RWPE1 (cell line): ENCODE results near the gene SMARCD3.

Source experiments
- CTCF ChIA-PET: fragments of 350-600 bp; sonication (Branson Sonifier 250); formaldehyde crosslinking; extraction: SDS; loops from one replicate; lab custom pipeline; 2021; lab: Yijun Ruan, JAX
- POLR2A ChIA-PET: fragments of 400-600 bp; formaldehyde crosslinking; extraction: SDS; loops from one replicate; lab custom pipeline; 2020; ENCODE audit warnings: antibody characterized with exemption; ENCODE audit not compliant: low non-redundant PET; lab: Yijun Ruan, JAX
- DNase-seq: peaks from one replicate; pipeline ENCODE4 v3.0.0; 2012; ENCODE audit warnings: low spot score
- H3K27ac ChIP-seq: fragments of 450-650 bp; 2 replicates; pipeline ENCODE4 v1.5.1; 2017
- TF ChIP-seq, protein P1 (sequence below): fragments of 450-650 bp; conservative IDR thresholded peaks from 2 replicates; pipeline ENCODE4 v1.5.1; 2017; ENCODE audit warnings: low read depth, mild to moderate bottlenecking

The SMARCD3 gene

GRCh38 chr7:151256410-151257045 lies 8.0 kb upstream of the SMARCD3 start:
- ChIA-PET POLR2A (no interaction called here), CTCF (interaction anchor here (0.6 to 1.7 kb wide), 2 partner anchors 12 to 285 kb away, joined by 4 to 5 read pairs; no protein-coding TSS in a partner anchor)
- no peak for DNase-seq
- no peak overlapping the region for H3K27ac ChIP-seq
- TF ChIP-seq, protein P1, sequence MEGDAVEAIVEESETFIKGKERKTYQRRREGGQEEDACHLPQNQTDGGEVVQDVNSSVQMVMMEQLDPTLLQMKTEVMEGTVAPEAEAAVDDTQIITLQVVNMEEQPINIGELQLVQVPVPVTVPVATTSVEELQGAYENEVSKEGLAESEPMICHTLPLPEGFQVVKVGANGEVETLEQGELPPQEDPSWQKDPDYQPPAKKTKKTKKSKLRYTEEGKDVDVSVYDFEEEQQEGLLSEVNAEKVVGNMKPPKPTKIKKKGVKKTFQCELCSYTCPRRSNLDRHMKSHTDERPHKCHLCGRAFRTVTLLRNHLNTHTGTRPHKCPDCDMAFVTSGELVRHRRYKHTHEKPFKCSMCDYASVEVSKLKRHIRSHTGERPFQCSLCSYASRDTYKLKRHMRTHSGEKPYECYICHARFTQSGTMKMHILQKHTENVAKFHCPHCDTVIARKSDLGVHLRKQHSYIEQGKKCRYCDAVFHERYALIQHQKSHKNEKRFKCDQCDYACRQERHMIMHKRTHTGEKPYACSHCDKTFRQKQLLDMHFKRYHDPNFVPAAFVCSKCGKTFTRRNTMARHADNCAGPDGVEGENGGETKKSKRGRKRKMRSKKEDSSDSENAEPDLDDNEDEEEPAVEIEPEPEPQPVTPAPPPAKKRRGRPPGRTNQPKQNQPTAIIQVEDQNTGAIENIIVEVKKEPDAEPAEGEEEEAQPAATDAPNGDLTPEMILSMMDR, result no peak

- ChIA-PET CTCF (interaction anchor here (0.6 kb wide), 1 partner anchor 65 kb away, joined by 3 read pairs; no protein-coding TSS in a partner anchor), POLR2A (no interaction called here)
- TF ChIP-seq, protein P1, result no peak
- H3K27ac ChIP-seq, result no peak overlapping the region
- DNase-seq, result no peak
Observed at GRCh38 chr7:151255390-151255789, 6.9 kb upstream of the SMARCD3 start.

DNA sequence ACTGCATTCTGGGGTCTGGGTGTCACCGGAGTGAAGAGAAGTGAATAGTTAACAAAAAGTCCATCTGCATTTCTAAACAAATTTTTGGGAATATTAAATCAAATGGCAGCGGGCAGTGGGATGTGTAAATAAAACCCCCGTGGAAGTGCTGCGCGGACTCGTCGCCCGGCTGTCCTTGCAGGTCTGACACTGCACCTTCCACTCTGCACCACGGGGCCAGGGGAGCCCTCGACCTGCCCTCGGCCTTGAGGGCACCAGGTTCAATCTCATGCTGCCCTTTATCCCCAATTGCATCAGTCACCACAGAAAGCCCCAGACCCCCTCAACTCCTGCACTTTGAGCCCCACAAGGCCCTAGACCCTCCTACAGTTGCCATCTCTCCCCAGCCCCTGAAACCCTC lies 6.4 kb upstream of the SMARCD3 start:
- no peak for DNase-seq
- ChIA-PET POLR2A (no interaction called here), CTCF (interaction anchor here (0.6 kb wide), 1 partner anchor 65 kb away, joined by 3 read pairs; no protein-coding TSS in a partner anchor)
- no peak overlapping the region for H3K27ac ChIP-seq
- TF ChIP-seq, protein P1, result no peak

GRCh38 chr7:151254316-151254715 lies 5.8 kb upstream of the SMARCD3 start:
- POLR2A ChIA-PET, result no interaction called here
- CTCF ChIA-PET, result no interaction called here

GRCh38 chr7:151252961-151253711 lies 4.6 kb upstream of the SMARCD3 start:
- POLR2A ChIA-PET, result no interaction called here
- no peak for DNase-seq
- H3K27ac ChIP-seq, result peak overlapping the region; percentile 77
- CTCF ChIA-PET, result no interaction called here
- TF ChIP-seq, protein P1, result no peak

More at GRCh38 chr7:151254316-151254715, 5.8 kb upstream of the SMARCD3 start:
- TF ChIP-seq, protein P1, result no peak
- DNase-seq, result no peak
- no peak overlapping the region for H3K27ac ChIP-seq

GRCh38 chr7:151252561-151252835 lies 4.0 kb upstream of the SMARCD3 start:
- peak overlapping the region; percentile 77 for H3K27ac ChIP-seq
- TF ChIP-seq, protein P1, result no peak
- ChIA-PET CTCF (no interaction called here), POLR2A (no interaction called here)
- DNase-seq, result no peak
